ENCODE results near the gene LRRC23.

Gene LRRC23

DNA sequence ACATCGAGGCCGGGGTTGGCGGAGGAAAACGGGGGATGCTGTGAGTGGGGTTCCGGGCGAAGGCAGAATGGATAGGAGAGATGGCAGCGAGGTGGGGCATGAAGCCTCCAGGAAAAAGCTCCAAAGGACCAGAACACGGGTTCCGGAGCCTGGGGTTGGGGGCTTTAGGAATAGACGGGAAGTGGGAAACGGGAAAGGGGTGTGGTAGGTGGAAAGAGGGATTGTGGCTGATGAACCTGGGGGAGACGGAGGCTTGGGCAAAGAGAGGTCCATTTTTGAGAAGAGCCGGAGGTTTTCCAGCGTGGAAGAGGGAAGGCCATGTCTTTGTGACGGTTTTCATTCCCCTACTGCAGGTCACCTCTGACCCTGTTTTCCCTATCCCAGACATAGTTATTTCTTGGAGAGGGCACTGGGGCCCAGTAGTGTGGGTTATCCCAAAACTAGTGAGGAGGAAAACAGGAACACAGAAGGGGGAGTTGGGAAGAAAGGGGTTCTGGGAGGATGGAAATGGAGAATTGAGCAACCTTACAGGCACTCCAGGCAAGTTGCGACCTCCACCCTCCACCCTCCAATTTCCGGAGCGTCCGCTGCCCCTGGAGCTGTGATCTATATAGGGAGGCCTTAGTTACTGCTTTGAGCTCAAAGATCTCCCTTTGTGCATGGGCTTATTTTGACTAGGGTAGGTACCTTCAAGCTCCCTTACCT lies 24.2 kb downstream of the LRRC23 start:
- no peak for DNase-seq

DNA sequence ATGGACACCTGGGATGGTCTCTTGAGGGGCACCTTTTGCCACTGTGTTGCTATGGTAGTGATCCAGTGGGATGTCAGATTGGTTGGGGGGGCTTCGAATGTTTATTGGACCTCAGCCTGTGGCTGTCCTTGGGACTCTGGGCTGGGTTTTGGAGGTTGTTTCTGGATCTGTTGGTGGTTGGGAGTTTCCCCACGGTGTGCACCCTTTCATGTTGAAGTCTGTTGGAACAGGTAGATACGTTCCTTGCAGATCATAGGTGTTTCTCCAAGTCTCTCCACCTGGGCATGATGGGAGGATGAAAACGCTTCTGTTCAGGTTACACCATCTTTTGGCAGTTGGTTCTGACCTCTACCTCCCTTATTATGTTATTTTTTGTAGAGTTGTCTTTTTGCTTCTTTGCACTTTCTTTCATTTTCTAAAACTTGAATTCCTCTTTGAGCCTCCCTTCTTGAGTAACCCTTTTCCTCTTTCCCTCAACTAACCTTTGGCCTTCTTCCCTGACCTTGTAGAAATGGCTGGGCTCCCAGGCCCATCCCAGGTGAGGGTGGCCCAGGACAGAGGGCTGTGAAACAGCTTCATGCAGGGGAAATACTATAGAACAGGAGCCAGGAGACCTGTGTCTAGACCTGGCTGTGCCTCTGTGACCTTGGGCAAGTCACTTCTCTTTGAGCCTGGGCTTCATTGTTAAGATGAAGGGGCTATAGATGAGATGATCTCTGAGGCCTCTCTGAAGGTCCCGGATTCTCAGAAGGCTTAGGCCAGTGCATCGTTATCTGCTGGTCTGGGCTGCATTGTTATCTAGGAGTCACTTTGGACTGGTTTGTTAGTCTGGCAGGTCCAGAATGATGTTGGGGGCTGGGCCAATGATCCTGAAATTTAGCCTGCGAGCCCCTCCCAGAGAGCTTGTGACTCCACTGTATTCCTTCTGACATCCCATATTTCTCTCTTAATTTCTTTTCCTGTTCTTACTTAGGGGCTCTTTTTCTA lies 25.1 kb downstream of the LRRC23 start:
- no peak for DNase-seq

DNA sequence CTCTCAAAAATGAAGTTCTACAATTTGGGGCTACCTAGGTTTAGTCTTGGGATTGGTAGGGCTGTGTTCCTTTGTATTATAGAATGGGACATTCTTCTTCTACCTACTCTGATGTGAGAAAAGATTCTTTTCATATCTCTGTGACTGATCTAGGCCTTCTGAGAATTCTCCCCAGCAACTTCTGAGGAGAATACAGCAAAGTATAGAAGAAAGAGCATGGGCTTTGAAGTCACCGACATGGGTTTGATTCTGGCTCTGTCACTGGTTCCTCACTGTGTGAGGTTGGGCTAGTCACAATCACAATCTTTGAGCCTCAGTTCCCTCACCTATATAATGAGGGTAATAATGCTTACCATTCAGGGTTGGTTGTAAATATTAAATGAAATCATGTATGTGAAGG lies 28.1 kb downstream of the LRRC23 start:
- no peak for DNase-seq

DNA sequence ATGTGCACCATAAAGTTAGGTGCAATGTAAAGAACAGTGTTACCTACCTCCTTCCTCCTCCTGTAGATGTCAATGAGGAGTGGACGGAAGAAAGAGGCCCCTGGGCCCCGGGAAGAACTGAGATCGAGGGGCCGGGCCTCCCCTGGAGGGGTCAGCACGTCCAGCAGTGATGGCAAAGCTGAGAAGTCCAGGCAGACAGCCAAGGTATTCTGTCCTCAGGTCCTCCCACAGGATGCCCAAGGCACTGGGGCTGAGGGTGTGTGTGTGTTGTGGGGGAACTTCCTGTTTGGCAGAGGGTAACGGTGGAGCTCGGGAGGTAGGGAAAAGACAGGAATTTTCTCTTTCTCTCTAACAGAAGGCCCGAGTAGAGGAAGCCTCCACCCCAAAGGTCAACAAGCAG lies 29.5 kb downstream of the LRRC23 start:
- no peak for DNase-seq

DNA sequence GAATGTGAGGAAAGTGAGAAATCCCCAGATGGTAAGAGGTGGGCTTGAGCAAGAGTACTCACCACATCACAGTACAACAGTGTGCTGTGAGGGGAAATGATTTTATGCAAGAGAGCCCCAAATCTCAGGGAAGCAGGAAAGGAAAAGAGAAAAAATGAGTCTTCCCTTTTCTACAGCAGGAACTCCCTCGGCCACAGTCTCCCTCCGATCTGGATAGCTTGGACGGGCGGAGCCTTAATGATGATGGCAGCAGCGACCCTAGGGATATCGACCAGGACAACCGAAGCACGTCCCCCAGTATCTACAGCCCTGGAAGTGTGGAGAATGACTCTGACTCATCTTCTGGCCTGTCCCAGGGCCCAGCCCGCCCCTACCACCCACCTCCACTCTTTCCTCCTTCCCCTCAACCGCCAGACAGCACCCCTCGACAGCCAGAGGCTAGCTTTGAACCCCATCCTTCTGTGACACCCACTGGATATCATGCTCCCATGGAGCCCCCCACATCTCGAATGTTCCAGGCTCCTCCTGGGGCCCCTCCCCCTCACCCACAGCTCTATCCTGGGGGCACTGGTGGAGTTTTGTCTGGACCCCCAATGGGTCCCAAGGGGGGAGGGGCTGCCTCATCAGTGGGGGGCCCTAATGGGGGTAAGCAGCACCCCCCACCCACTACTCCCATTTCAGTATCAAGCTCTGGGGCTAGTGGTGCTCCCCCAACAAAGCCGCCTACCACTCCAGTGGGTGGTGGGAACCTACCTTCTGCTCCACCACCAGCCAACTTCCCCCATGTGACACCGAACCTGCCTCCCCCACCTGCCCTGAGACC lies 31.0 kb downstream of the LRRC23 start:
- no peak for DNase-seq

DNA sequence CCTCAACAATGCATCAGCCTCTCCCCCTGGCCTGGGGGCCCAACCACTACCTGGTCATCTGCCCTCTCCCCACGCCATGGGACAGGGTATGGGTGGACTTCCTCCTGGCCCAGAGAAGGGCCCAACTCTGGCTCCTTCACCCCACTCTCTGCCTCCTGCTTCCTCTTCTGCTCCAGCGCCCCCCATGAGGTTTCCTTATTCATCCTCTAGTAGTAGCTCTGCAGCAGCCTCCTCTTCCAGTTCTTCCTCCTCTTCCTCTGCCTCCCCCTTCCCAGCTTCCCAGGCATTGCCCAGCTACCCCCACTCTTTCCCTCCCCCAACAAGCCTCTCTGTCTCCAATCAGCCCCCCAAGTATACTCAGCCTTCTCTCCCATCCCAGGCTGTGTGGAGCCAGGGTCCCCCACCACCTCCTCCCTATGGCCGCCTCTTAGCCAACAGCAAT lies 31.6 kb downstream of the LRRC23 start:
- DNase-seq, result no peak

DNA sequence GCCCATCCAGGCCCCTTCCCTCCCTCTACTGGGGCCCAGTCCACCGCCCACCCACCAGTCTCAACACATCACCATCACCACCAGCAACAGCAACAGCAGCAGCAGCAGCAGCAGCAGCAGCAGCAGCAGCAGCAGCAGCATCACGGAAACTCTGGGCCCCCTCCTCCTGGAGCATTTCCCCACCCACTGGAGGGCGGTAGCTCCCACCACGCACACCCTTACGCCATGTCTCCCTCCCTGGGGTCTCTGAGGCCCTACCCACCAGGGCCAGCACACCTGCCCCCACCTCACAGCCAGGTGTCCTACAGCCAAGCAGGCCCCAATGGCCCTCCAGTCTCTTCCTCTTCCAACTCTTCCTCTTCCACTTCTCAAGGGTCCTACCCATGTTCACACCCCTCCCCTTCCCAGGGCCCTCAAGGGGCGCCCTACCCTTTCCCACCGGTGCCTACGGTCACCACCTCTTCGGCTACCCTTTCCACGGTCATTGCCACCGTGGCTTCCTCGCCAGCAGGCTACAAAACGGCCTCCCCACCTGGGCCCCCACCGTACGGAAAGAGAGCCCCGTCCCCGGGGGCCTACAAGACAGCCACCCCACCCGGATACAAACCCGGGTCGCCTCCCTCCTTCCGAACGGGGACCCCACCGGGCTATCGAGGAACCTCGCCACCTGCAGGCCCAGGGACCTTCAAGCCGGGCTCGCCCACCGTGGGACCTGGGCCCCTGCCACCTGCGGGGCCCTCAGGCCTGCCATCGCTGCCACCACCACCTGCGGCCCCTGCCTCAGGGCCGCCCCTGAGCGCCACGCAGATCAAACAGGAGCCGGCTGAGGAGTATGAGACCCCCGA lies 32.2 kb downstream of the LRRC23 start:
- DNase-seq, result peak; percentile 60

DNA sequence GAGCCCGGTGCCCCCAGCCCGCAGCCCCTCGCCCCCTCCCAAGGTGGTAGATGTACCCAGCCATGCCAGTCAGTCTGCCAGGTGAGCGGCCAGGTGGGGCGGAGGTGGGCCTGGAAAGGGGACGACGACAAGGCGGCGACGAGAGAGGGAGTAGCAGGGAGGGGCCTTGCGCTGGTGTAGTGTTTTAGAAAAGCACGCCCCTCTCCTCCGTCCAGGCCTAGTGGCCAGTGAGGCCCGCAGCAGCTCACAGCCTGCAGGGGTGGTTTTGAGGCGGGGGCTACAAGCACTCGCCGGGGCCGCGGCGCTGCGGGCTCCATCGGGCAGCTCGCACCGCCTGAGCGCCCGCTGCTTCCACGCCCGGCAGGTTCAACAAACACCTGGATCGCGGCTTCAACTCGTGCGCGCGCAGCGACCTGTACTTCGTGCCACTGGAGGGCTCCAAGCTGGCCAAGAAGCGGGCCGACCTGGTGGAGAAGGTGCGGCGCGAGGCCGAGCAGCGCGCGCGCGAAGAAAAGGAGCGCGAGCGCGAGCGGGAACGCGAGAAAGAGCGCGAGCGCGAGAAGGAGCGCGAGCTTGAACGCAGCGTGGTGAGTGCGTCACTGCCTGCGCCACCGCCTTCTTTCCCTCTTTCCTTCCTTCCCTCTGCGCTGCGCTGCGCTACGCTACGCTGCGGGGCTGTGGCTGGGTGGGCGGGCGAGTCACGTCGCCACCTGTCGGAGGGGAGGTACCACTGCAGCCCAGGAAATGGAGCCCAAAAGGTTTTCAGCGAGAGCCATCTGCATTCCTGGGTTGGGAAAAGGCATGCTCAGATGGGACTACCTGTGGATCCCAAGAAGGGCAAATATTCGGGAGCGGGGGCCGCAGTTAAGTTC lies 33.1 kb downstream of the LRRC23 start:
- DNase-seq, result peak; percentile 93

DNA sequence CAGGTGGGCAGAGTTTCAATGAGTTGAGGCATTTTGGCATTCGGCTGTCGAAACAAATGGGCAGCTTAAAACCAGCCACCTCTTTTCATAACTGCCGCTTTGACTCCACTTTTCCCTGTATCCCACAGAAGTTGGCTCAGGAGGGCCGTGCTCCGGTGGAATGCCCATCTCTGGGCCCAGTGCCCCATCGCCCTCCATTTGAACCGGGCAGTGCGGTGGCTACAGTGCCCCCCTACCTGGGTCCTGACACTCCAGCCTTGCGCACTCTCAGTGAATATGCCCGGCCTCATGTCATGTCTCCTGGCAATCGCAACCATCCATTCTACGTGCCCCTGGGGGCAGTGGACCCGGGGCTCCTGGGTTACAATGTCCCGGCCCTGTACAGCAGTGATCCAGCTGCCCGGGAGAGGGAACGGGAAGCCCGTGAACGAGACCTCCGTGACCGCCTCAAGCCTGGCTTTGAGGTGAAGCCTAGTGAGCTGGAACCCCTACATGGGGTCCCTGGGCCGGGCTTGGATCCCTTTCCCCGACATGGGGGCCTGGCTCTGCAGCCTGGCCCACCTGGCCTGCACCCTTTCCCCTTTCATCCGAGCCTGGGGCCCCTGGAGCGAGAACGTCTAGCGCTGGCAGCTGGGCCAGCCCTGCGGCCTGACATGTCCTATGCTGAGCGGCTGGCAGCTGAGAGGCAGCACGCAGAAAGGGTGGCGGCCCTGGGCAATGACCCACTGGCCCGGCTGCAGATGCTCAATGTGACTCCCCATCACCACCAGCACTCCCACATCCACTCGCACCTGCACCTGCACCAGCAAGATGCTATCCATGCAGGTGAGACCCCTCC lies 34.0 kb downstream of the LRRC23 start:
- no peak for DNase-seq

DNA sequence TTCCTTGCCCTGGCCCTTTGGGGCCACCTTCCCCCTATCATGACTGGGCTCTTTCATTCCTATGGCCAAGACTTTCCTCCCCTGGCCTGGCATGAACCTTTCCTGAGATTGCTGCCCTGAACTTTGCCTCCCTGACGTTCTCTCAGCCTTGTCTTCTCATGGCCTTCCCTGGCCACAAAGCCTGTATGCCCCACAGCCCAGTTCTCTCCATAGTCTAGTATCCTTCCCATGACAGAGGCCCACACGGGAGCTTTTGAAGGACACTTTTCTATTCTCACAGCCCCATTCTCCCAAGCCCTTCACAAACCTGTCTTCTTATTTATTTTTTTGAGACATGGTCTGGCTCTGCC lies 34.5 kb downstream of the LRRC23 start:
- no peak for DNase-seq

DNA sequence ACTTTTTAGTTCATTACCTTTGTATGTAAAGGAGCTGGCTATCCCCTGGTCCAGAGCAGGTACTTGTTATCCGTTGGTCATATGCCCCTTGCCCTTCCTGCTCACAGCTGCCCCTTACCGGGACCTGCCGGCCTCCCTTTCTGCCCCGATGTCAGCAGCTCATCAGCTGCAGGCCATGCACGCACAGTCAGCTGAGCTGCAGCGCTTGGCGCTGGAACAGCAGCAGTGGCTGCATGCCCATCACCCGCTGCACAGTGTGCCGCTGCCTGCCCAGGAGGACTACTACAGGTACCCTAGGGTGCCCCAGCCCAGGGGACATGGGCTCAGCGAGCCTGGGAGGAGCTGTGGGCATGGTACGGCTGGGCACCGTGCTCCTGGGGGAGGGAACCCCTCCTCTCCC lies 36.6 kb downstream of the LRRC23 start:
- DNase-seq, result no peak

DNA sequence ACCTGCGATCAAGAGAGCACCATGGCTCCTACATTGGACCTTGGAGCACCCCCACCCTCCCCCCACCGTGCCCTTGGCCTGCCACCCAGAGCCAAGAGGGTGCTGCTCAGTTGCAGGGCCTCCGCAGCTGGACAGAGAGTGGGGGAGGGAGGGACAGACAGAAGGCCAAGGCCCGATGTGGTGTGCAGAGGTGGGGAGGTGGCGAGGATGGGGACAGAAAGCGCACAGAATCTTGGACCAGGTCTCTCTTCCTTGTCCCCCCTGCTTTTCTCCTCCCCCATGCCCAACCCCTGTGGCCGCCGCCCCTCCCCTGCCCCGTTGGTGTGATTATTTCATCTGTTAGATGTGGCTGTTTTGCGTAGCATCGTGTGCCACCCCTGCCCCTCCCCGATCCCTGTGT lies 37.2 kb downstream of the LRRC23 start:
- no peak for DNase-seq

DNA sequence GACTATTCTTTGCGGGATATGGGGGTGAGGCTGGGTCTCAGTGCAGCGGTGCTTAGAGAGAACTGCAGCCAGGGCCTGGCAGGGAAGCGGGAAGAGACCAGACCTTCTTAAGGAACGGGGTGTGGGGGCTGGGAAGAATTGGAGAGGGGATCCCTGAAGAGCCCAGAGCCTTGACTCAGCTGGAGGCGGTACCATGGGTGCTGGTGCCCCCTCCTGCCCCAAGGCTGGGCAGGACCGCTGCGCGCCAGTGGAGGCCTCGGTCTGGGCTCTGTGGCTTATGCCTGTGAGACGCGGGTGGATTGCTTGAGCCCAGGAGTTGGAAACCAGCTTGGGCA lies 37.7 kb downstream of the LRRC23 start:
- DNase-seq, result no peak

DNA sequence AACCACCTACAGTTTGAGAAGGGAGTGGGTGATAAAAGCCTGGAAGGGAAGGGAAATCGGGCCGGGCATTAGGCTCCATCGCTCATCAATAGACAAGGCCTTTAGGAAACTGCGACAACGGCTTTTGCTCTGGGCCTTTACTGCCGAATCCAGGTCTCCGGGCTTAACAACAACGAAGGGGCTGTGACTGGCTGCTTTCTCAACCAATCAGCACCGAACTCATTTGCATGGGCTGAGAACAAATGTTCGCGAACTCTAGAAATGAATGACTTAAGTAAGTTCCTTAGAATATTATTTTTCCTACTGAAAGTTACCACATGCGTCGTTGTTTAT lies 38.7 kb downstream of the LRRC23 start:
- DNase-seq, result peak; percentile 82

DNA sequence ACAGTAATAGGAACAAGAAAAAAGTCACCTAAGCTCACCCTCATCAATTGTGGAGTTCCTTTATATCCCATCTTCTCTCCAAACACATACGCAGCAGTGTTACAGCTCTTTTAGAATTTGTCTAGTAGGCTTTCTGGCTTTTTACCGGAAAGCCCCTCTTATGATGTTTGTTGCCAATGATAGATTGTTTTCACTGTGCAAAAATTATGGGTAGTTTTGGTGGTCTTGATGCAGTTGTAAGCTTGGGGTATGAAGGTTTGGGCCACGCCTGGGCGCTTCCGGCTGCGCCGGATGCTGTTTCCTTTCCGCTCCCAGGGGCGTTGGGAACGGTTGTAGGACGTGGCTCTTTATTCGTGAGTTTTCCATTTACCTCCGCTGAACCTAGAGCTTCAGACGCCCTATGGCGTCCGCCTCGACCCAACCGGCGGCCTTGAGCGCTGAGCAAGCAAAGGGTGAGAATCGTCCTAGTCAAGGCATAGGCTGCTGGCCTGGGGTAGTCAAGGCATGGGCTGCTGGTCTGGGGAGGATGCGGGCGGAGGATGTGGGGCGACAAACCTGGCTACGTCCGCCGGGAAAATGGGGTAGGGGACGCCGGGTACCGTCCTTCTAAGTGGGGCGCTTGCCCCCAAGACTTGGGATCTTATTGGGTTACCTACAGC lies 39.2 kb downstream of the LRRC23 start, which contains the start of the genes C12orf57 and RNU7-1:
Gene C12orf57 (plus strand): TSS at position 301 of the 659 bp plus-strand sequence. CDS start 100 bp downstream, at position 401.
Gene RNU7-1 (plus strand): TSS at position 95 of the 659 bp plus-strand sequence.
- DNase-seq, result peak; percentile 67

DNA sequence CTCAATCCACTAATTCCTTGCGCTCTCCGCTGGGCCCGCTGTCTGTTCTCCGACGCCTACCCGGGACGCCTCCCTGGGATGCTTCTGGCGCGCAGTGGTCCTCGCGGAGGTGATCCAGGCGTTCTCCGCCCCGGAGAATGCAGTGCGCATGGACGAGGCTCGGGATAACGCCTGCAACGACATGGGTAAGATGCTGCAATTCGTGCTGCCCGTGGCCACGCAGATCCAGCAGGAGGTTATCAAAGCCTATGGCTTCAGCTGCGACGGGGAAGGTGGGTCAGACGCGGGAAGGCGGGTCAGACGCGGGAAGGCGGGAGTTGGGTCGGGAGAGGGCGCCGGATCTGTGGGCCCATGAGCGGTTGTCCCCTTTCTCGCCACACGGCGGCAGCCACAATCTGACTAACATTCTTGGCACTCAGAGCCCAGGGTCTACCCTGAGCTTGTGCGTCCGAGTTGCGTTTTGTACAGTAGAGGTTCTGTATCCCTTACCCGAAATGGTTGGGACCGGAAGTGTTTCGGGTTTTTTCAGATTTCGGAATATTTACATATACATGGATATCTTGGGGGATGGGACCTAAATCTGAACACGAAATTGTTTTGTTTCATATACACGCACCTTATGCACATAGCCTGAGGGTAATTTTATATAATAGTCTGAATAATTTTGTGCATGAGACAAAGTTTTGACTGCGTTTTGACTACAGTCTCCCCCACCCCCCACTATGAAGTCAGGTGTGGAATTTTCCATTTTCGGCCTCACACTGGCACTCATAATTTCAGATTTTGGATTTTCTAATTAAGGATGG lies 40.0 kb downstream of the LRRC23 start:
- peak; percentile 90 for DNase-seq

DNA sequence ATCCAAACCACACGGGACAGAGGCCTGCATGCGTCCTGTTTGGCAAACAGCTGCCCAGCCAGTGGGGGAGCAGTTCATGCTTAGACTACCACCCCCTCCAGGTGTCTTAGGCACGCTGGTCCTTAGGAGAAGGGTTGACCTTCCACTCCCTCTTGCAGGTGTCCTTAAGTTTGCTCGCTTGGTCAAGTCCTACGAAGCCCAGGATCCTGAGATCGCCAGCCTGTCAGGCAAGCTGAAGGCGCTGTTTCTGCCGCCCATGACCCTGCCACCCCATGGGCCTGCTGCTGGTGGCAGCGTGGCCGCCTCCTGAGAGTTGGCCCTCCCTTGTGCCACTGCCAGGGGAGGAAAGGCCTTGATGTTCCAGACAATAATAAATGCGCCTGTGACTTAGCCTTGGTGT lies 41.0 kb downstream of the LRRC23 start:
- no peak for DNase-seq

DNA sequence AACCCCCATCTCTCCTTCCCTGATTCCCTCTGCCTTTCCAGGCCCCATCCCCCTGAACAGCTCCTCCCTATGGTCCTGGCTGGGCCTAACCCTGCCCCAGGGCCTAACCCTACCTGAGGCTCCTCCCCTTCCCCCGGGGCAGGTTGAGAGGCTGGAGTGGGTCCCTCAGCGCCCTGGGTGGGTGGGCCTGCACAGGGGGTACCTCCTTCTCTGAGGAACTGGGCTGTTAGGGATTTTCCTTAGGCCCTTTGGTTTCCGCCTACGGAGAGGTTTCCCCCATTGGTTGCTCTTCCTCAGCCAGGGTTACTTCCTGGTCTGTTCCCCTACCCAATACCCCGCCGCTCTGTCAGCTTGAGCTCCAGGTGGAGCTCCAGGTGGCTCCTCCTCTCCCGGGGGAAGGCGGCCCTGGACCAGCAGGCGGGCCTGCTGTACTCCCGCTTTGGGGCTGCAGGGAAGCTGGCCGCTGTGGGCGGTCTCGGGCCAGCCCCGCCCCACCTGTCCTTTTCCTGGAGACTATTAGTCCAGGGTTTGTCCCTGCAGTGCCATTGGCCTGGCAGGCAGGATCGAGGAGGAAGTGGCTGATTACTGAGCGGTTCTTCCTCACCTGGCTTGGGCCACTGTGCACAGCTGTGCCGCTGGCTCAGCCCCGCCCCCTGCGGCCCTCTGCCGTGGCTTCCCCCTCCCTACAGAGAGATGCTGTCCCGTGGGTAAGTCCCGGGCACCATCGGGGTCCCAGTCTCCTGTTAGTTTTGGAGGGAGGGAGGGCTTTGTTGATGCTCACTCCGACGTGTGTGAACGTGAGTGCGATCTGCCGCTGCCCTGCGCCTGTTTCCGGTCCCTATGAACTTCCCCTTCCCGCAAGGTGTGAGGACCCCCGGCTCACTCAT lies 41.7 kb downstream of the LRRC23 start:
- peak; percentile 74 for DNase-seq

All from CD4-positive, alpha-beta T cell treated with Interleukin-17A for 4 hours (primary cell).